GM18858 (cell line): ENCODE results near the gene PWP2.
"Not testable (repeated sequence)": the region's sequence is repeated elsewhere in the genome, so short reads cannot be mapped to it uniquely, and the experiment has no call there.

ENCODE experiments used
- ATAC-seq: cut with Tn5 transposase; IDR thresholded peaks from one replicate; pipeline ENCODE4 v1.9.1; 2021; ENCODE audit not compliant: unreplicated experiment

Gene PWP2

DNA sequence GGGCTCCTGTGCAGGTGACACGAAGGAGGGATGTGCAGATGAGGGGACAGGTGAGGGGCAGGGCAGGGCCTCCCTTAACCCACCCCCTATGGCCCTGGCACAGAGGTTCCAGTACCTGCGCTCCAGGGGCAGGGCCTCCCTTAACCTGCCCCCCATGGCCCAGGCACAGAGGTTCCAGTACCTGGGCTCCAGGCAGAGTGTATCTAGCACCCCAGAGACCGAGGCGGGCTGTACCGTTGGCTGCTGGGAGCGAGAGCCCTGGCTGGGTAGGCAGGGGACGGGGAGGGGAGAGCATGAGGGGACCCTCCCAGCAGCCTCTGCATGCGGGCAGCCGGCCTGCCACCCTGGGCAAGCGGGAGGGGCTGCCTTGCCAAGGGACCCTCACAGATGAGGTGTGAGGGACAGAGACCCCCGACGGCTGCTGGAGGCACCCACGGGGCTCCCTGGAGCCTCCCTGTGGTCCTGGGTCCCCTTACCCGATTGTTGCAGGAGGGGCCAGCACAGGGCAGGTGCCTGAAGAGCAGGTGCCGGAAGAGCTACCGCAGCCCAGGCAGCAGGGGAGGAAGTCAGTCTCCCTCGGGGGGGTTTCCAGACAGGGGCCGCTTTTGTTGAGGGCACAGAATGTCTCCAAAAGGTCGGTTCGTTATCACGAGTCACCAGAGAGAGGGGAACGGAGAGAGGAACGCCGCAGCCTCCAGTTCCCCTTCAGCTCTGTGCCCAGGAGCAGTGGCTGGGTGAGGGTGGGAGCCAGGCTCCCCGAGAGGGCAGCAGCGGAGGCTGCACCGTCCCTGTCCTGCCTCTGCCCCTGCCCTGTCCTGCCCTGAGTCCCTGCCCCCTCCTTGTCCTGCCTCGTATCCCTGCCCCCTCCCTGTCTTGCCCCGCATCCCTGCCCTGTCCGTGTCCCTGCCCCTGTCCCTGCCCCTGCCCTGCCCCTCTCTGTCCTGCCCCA lies 52.4 kb downstream of the PWP2 start:
- ATAC-seq: not testable (repeated sequence)

DNA sequence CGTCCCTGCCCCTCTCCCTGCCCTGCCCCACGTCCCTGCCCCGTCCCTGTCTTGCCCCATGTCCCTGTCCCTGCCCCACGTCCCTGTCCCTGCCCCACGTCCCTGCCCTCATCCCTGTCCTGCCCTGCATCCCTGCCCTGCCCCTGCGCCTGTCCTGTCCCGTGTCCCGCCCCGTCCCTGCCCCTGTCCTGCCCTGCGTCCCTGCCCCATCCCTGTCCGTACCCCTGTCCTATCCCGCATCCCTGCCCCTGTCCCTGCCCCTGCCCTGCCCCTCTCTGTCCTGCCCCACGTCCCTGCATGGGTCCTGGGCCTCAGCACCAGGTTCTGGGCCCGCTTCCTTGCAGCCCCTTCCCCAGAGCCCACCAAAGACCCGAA lies 53.1 kb downstream of the PWP2 start:
- ATAC-seq: not testable (repeated sequence)

DNA sequence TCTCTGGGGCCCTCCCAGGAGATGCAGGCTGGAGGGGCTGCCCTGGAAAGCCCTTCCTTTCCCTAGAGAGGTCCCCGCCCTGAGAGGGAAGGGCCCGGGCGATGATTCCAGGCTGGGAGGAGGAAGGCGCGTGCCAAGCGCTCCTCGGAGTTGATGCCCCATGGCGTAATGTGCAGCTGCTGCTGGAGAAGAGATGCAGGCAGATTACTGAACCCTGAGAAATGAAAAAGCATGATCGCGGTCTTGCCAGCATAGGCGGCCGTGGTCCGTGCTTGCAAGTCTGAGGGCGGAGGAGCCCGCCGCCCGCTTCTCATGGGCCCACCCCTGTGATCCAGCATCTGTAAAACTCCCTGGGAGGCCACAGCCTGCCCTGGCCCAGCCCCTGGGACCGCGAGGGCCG lies 53.6 kb downstream of the PWP2 start:
- ATAC-seq: not testable (repeated sequence)

DNA sequence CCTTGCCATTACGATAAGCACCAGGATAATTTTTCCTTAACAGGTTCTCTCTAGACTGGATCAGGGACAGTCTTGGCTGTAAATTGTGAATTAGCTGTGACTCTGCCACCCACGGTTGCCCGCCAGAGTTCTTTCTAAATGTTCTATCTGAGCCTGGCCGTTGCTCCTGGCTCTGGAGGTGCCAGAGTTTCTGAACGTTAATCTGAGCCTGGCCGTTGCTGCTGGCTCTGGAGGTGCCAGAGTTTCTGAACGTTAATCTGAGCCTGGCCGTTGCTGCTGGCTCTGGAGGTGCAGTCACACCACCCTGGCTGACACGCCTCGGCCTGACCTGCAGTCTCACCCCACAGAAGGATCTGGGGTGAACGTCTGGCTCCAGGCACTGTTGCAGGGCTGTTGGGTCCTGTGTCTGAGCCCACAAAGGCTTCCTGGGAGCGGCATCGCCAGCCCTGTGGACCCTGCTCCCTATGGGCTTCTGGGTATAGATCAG lies 56.0 kb downstream of the PWP2 start:
- ATAC-seq: not testable (repeated sequence)

DNA sequence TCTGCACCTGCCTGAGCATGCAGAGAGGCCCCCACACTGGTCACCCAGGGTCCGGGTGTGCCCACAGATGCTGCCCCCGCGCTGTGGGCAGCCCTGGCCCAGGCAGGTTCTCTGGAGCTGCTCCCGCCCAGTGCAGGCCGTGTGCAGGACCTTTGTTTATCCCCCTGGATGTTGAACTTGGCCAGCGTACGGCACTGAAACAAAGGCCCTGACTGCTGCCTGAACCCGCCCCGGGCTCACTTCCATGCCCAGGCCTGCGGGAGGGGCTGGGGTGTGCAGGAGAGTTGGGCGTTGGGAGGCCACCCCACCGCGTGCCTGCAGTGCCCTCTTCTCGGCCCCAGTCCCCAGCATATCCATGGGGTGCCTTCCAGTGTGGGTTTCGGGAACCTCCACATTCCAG lies 58.7 kb downstream of the PWP2 start:
- ATAC-seq: not testable (repeated sequence)

DNA sequence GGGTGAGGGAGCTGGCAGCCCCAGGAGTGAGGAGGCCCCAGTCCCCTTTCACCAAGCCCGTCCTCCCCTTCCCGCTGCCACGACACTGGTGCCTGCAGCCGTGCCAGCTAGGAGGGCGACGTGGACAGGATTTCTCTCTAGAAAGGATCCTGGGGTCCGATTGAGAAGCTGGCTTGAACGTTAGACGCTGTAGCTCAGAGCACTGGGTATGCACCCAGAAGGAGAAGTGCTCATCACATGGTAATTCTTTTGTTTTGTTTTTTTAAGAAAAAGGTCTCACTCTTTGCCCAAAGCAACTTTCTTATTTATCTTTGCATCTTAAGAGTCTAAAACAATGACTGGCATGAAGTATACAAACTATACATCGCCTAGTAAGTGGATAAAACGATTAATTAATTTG lies 60.3 kb downstream of the PWP2 start:
- not testable (repeated sequence) for ATAC-seq

DNA sequence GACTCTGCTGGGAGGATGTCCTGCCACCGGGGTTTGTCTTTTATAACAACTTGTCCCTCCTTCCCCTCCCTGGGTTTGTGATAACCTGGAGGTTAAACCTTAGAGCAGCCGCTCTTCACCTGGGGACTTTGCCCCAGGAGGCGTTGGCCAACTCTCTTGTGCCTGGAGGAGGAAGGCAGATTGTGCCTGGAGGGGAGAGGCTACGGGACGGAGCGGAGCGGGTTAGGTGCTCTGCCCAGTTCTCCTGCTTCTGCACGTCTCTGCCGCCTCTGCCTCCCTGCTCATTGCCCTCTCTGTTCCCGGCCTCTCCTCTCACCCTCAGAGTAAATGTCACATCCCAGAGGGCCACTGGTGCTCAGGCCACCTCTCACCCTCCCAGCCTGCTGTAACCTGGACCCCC lies 63.1 kb downstream of the PWP2 start:
- ATAC-seq: not testable (repeated sequence)

DNA sequence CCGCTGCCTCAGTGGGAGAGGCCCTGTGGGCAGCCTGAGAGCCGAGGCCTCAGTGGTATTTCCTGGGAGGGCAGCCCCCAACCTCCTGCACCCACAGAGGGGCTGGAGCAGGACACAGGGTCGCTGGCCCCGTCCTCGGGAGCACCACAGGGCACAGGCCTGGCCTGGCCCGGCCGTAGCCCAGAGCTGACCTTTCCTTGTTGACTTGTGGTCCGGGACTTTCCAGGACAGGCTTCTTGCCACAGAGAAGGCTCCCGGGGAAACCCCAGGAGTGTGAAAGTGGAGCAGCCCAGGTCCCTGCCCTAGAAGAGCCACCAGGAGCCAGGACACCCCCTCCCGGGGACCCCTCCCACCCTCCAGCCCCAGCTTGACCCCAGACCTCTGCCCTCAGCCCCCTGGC lies 63.7 kb downstream of the PWP2 start:
- not testable (repeated sequence) for ATAC-seq

DNA sequence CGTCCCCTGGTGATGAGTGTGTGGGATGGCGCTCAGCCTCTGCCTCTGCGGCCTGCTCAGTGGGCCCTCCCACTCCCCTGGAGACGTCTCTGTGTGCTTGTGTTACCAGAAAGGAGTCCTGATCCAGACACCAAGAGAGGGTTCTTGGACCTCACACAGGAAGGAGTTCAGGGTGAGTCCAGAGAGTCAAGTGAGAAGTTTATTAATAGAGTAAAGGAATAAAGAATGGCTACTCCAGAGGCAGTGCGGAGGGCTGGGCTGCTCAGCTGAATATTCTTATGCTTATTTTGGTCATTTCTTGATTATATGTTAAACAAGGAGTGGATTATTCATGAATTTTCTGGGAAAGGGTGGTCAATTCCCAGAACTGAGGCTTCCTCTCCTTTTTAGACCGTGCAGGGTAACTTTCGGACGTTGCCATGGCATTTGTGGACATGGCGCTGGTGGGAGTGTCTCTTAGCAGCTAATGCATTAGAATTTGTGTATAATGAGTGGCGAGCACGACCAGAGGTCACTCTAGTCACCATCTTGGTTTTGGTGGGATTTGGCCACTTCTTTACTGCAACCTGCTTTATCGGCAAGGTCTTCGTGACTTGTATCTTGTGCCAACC lies 64.9 kb downstream of the PWP2 start:
- ATAC-seq: not testable (repeated sequence)

DNA sequence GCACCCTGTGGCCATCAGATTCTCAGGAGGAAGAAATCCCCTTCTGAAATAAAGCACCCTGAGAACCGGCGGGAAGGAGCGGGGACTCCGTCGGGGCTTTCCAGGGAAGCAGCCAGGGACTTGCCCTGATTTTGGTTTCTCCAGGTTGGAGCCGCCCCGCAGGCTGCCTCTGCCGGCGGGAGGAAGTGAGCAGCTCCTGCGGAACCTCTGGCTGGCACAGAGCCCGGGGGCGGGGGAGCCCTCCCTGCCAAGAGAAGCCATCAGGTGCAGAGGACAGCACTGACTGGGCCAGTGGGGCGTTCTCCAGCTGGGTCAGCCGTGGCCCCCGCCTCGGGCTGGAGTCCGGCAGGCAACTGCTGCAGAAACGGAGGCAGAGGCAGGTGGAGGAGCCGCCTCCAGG lies 65.5 kb downstream of the PWP2 start:
- ATAC-seq: not testable (repeated sequence)

DNA sequence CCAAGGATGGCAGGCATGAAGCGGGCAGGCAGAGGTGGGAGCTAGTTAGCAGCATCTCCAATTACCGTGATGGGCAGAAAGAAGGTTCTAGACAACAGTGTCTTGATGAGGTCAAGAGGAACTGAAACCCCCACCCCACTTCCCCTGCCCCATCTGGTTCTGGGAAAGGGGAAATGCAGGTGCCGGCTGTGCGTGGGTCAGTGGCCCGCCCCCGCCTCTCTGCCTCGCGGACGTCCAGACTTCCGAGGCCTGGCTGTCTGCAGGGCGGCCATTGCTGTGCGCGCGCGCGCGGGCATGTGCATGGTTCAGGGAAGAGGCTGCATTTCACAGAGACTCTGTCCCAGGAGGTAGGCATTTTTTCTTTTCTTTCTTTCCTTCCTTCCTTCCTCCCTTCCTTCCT lies 68.0 kb downstream of the PWP2 start:
- ATAC-seq: not testable (repeated sequence)

DNA sequence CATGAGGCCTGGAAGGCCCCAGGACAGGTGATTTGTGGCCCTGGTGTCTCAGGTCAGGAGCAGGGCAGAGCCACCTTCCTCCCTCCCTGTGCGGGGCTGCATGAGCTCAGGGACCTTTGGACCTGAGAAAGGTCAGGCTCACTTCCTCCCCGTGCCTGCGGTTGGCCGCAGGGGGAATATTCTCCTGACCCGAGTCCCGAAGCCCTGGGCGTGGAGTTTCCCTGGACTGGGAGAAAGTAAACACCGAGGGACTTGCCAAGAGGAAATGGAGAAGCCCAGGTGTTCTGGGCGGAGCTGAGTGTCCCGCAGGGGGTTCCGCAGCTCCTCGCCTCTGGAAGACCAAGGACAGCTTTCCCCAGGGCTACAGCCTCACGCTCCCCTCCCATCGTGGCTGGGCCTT lies 68.9 kb downstream of the PWP2 start:
- not testable (repeated sequence) for ATAC-seq
